NCI-H128 (cell line): Measurements from ENCODE around the gene CXCL11.
"Not testable (repeated sequence)": the region's sequence is repeated elsewhere in the genome, so short reads cannot be mapped to it uniquely, and the experiment has no call there.

ENCODE experiments used
- DNase-seq: peaks from one replicate; lab custom pipeline; 2025; ENCODE audit not compliant: unreplicated experiment; lab: John Stamatoyannopoulos, UW

The CXCL11 gene

GRCh38 chr4:76002176-76002575 is 33.7 kb downstream of the CXCL11 start:
- no peak for DNase-seq

GRCh38 chr4:76001700-76002099 is 34.2 kb downstream of the CXCL11 start:
- no peak for DNase-seq

GRCh38 chr4:76000279-76000678 is 35.6 kb downstream of the CXCL11 start:
- no peak for DNase-seq

- DNase-seq: not testable (repeated sequence)
Measured at GRCh38 chr4:75998525-75999147, 37.2 kb downstream of the CXCL11 start.

GRCh38 chr4:75997946-75998345 is 37.9 kb downstream of the CXCL11 start:
- no peak for DNase-seq

- no peak for DNase-seq
Measured at GRCh38 chr4:75997081-75997480, 38.8 kb downstream of the CXCL11 start.

- no peak for DNase-seq
Measured at GRCh38 chr4:75995727-75996126, 40.1 kb downstream of the CXCL11 start.

GRCh38 chr4:75992462-75992861 is 43.4 kb downstream of the CXCL11 start:
- DNase-seq: no peak

GRCh38 chr4:75989846-75990528 is 45.9 kb downstream of the CXCL11 start:
- no peak for DNase-seq

GRCh38 chr4:75985116-75985515 is 50.8 kb downstream of the CXCL11 start:
- DNase-seq: no peak
